C4-2B (cell line): Measurements from ENCODE around the gene URB1.

Source experiments
- ZFX ChIP-seq: fragments of 450-650 bp; IDR thresholded peaks from 2 replicates; pipeline ENCODE4 v1.6.1; 2017
- TF ChIP-seq, protein P1 (sequence below): fragments of 450-650 bp; conservative IDR thresholded peaks from 2 replicates; pipeline ENCODE4 v1.5.1; 2017; ENCODE audit warnings: mild to moderate bottlenecking

- TF ChIP-seq, protein P1, sequence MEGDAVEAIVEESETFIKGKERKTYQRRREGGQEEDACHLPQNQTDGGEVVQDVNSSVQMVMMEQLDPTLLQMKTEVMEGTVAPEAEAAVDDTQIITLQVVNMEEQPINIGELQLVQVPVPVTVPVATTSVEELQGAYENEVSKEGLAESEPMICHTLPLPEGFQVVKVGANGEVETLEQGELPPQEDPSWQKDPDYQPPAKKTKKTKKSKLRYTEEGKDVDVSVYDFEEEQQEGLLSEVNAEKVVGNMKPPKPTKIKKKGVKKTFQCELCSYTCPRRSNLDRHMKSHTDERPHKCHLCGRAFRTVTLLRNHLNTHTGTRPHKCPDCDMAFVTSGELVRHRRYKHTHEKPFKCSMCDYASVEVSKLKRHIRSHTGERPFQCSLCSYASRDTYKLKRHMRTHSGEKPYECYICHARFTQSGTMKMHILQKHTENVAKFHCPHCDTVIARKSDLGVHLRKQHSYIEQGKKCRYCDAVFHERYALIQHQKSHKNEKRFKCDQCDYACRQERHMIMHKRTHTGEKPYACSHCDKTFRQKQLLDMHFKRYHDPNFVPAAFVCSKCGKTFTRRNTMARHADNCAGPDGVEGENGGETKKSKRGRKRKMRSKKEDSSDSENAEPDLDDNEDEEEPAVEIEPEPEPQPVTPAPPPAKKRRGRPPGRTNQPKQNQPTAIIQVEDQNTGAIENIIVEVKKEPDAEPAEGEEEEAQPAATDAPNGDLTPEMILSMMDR, result no peak
- no peak for TF ChIP-seq ZFX
Measured at GRCh38 chr21:32377506-32377905, 15.3 kb downstream of the URB1 start.
